IMR-90 (cell line): Measurements from ENCODE around the gene RFPL1.

Source experiments
- CEBPB ChIP-seq: IDR thresholded peaks from 2 replicates; pipeline ENCODE4 v1.6.1; 2012; ENCODE audit warnings: low read depth, low read length, improper control_type of control experiment
- MAFK ChIP-seq: IDR thresholded peaks from 2 replicates; pipeline ENCODE4 v1.6.1; 2012; ENCODE audit warnings: low read depth, low read length, improper control_type of control experiment
- POLR2A ChIP-seq: IDR thresholded peaks from 2 replicates; pipeline ENCODE4 v1.6.1; 2012; ENCODE audit warnings: mild to moderate bottlenecking, low read depth, low read length
- RAD21 ChIP-seq: IDR thresholded peaks from 2 replicates; pipeline ENCODE4 v1.6.1; 2012; ENCODE audit warnings: low read length, improper control_type of control experiment
- RFX5 ChIP-seq: IDR thresholded peaks from 2 replicates; pipeline ENCODE4 v1.8.0; 2012; ENCODE audit warnings: low read depth, mild to moderate bottlenecking, low read length, moderate library complexity
- TF ChIP-seq, protein P1 (sequence below): conservative IDR thresholded peaks from 2 replicates; pipeline ENCODE4 v1.5.1; 2012; ENCODE audit warnings: mild to moderate bottlenecking, low read depth, low read length, improper control_type of control experiment
- TF ChIP-seq, protein P2 (sequence below): fragments of 150-350 bp; IDR thresholded peaks from 2 replicates; pipeline ENCODE4 v1.6.1; 2016; ENCODE audit warnings: low read depth, mild to moderate bottlenecking, low read length, moderate library complexity, borderline replicate concordance

DNA sequence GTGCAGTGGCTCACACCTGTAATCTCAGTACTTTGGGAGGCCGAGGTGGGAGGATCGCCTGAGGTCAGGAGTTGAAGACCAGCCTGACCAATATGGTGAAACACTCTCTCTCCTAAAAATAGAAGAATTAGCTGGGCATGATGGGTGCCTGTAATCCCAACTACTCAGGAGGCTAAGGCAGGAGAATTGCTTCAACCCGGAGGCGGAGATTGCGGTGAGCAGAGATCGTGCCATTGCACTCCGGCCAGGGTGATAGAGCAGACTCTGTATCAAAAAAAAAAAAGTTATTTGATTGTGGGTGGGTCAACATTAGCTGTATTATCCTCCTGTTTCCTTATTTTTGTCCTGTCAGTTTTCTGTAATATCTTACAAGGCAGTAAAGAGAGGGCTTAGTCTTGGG is 11.9 kb upstream of the RFPL1 start:
- TF ChIP-seq POLR2A = no peak
- TF ChIP-seq, protein P1, sequence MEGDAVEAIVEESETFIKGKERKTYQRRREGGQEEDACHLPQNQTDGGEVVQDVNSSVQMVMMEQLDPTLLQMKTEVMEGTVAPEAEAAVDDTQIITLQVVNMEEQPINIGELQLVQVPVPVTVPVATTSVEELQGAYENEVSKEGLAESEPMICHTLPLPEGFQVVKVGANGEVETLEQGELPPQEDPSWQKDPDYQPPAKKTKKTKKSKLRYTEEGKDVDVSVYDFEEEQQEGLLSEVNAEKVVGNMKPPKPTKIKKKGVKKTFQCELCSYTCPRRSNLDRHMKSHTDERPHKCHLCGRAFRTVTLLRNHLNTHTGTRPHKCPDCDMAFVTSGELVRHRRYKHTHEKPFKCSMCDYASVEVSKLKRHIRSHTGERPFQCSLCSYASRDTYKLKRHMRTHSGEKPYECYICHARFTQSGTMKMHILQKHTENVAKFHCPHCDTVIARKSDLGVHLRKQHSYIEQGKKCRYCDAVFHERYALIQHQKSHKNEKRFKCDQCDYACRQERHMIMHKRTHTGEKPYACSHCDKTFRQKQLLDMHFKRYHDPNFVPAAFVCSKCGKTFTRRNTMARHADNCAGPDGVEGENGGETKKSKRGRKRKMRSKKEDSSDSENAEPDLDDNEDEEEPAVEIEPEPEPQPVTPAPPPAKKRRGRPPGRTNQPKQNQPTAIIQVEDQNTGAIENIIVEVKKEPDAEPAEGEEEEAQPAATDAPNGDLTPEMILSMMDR = no peak
- TF ChIP-seq RFX5 = no peak
- TF ChIP-seq, protein P2, sequence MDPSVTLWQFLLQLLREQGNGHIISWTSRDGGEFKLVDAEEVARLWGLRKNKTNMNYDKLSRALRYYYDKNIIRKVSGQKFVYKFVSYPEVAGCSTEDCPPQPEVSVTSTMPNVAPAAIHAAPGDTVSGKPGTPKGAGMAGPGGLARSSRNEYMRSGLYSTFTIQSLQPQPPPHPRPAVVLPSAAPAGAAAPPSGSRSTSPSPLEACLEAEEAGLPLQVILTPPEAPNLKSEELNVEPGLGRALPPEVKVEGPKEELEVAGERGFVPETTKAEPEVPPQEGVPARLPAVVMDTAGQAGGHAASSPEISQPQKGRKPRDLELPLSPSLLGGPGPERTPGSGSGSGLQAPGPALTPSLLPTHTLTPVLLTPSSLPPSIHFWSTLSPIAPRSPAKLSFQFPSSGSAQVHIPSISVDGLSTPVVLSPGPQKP = no peak
- TF ChIP-seq MAFK = no peak
- no peak for TF ChIP-seq CEBPB
- TF ChIP-seq RAD21 = no peak
